ENCODE results near the gene MARCHF4.

Gene MARCHF4

DNA sequence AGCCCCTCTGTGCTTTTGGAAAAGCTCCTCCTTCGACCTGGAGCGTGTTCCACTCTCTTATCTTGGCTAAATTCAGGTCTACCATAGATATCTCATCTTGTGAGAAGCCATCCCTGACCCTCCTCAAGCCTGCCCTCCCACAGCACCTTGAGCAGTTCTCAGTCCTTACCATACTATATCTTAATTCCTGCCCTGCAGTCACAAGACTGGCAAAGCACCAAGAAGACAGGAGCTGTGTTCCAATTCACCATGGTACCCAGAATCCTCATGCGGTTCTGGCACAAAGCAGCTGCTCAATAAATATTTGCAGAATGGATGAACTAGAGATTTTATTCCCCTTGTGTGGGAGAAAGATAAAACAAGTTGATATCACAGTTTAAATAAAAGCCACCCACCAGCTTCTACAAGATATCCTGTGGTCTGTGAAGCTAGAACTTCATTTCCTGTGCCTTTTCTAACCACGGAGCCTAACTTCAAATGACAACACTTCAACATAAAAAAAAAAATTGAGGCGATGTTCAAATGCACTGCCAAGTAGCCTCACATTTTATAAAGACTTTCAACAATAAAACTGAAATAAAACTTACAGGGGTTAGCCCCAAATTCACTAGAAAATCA, 19.5 kb downstream of the MARCHF4 start:
- in situ Hi-C loops (cut with MboI; ENCODE audit: low sequenced_read_pairs) = no loop called here

DNA sequence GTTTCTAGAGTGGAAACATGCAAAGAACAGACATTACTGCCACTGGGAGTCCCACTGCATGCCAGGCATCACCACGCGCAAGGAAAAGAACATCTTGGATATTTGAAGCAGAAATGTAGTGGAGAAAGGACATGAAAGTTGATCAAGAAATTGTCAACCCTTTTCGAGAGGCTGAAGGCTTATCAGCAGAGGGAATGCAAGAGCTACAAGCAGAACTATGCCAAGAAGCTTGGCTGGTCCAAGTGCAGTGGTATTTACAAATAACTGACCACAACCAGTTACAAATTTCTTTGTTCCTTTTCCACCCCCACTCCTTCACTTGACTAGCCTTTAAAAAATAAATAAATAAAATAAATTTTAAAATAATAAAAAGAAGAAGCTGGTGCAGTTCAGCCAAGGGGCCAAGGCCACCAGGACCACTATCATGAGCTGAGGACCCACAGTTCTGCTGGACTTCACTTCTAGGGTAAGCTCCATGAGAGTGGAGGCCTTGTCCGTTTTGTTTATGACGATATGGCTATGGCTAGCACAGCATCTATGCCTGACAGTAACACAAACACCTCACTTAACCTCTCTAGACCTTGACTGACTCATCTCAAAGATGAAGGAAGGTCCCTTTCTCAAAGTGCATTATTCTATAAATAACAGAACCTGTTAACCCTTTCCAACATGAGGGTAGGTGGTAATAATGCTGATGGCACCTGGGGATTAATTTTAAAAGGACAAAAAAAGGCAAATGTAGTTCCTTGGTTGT, 20.9 kb downstream of the MARCHF4 start:
- in situ Hi-C loops (cut with MboI; ENCODE audit: low sequenced_read_pairs) = no loop called here

DNA sequence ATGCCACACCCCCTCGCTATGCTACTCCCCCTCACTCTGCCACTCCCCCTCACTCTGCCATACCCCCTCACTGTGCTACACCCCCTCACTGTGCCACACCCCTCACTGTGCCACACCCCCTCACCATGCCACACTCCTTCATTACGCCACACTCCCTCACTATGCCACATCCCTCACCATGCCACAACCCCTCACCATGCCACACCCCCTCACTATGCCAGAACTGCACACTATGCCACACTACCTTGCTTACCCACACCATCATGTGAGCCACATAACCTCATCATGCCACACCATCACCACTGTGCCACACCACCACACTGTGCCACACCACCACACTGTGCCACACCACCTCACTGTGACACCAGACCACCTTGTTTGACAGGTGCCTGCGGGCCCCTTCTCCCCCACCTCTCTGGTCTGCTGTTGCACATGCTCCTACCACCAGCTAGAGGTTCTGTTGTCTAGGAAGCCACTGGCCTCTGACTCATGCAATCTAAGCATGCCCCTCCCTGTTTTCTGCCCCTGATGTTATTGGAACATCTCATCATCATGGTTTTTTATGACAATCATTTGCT, 22.0 kb downstream of the MARCHF4 start:
- in situ Hi-C loops (cut with MboI; ENCODE audit: low sequenced_read_pairs) = no loop called here

DNA sequence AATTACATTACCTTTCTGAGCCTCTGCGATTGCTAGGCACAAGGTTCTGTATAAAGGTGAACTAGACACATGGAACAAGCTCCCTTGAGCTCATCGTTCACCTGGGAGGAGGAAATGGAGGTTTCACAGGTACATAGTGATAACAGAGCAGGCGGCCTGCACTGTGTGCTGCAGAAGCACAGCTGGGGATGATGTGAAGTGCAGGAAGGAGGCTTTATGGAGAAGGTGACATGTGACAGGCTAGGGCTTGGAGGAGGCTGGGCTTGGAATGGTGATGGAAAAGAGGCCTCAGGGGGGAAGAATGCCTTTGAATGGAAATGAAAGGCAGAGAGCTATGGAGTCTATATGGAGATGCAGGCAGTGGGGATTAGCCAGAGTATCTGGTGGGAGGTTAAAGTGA, 22.9 kb downstream of the MARCHF4 start:
- in situ Hi-C loops (cut with MboI; ENCODE audit: low sequenced_read_pairs) = no loop called here

DNA sequence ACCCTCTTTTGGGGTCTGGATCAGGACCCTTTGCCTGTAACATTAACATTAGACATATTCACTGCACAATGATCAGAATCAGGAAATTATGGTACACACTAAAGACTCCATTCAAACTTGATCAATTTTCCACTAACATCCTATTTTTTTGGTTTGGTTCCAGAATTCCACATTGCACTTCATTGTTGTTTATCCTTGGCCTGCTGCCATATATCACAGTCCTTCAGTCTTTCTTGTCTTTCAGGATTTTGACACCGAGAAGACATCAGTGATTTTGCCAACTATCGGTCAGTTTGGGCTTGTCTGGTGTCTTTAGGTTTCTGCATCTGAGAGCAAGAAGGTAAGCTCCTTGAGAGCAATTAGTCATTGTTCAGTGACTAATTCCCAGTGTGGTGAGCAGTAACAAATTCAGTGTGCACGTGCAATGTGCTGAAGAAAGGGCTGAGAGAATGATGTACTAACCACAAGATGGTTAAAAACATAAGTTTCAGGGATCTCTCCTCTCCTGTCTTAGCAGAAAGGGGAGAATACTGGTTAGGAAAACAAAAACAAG, 23.5 kb downstream of the MARCHF4 start:
- in situ Hi-C loops (cut with MboI; ENCODE audit: low sequenced_read_pairs) = no loop called here

DNA sequence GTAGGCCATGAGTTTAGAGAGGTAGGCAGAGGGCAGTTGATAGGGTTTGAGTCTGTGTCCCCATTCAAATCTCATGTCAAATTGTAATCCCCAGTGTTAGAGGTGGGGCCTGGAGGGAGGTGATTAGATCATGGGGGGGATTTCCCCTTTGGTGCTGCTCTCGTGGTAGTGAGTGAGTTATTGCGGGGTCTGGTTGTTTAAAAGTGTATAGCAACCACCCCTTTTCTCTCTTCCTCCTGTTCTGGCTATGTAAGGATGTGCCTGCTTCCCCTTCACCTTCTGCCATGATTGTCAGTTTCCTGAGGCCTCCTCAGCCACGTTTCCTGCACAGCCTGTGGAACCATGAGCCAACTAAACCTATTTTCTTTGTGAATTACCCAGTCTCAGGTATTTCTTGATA, 25.5 kb downstream of the MARCHF4 start:
- in situ Hi-C loops (cut with MboI; ENCODE audit: low sequenced_read_pairs) = no loop called here

DNA sequence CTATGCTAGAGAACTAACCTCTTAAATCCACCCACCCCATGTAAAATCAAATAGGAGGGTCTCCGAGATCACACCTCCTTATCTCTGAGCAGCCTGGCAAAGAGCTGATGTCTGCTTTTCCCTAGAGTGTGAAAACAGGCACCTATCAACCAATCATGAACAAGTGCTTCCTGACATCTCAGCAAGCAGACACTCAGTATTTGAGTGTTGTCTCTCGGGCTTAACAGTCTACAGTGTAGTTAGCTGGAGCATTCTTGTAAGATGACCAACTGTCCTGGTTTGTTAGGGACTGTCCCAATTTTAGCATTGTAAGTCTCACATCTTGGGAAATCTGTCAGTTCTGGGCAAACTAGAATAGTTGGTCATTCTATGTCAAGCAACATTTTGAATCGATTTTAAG, 26.4 kb downstream of the MARCHF4 start:
- in situ Hi-C loops (cut with MboI; ENCODE audit: low sequenced_read_pairs) = no loop called here

DNA sequence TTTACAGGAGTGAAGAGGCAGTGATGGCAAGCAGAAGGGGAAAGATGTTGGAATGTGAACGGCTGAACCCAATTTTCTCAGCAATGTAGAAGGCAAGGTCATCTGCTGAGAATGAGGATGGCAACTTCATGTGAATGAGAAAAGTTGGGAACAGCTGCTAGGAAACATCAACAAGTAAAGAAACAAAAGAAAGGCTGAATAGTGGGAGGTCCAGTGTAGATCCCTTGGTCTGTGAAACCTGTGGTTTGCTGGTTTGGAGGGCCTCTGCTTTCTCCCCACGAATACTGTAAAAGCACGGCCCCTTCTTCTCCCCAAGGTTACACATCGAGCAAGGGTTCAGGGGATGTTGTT, 27.4 kb downstream of the MARCHF4 start:
- in situ Hi-C loops (cut with MboI; ENCODE audit: low sequenced_read_pairs) = no loop called here

DNA sequence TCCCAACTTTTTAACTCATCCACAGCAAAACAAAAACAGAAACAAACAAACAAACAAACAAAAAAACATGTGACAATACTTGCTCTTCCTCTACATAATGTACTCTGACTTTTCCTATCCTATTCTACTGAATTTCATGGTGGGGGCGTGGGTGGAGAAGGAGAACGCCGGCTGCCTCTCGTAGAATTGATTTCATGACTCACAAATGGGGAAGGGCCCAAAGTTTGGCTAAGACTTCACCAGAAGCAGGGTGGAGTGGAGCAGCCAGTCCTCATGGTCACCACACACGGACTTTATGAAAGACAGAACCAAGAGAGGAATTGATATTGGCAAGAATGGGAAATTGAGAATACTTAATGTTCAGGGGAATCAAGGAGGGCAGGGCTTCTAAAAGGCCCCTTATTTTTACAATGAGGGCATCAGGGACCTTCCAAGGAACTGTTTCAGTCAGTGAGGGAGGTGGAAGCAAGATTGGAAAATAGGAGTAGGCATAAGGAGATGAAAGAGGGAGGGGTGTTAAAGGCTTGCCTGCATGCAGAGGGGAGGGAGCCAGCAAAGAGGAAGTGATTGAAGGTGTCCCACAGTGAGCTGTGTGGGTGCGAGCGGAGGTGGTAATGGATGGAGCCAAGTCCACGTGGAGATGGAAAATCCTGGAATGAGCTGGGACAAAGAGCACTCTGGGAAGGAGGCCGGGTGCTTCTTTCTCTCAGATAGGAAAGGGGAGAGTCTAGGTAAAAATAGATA, 27.9 kb downstream of the MARCHF4 start:
- in situ Hi-C loops (cut with MboI; ENCODE audit: low sequenced_read_pairs) = no loop called here

DNA sequence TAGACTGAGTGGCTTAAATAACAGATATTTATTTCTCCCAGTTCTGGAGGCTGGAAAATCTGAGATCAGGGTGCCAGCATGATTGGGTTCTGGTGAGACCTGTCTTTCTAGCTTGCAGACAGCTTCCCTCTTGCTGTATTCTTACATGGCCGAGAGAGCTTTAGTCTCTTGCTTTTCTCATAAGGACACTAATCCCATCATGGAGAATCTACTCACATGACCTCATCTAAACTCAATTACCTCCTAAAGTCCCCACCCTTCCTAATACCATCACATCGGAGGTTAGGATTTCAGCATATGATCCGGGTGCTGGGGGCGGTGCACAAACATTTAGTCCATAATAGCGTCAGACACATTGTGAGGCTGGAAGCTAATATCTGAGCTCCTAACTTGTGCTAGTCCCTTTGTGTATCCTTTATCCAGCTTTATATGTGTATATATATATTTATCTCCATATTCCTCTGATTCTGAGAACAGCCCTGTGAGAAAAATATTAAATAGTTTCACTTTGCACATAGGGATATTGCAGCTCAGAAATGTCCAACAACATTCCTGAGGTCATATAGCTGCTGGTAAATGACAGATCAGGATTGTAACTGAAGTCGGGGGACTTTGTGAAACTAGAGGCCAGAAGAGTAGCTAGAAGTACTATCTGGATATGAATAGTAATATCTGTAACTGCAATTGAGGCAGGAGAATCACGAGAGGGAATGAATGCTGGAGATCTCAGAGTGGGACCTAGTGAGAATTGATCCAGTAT, 28.9 kb downstream of the MARCHF4 start:
- in situ Hi-C loops (cut with MboI; ENCODE audit: low sequenced_read_pairs) = no loop called here

DNA sequence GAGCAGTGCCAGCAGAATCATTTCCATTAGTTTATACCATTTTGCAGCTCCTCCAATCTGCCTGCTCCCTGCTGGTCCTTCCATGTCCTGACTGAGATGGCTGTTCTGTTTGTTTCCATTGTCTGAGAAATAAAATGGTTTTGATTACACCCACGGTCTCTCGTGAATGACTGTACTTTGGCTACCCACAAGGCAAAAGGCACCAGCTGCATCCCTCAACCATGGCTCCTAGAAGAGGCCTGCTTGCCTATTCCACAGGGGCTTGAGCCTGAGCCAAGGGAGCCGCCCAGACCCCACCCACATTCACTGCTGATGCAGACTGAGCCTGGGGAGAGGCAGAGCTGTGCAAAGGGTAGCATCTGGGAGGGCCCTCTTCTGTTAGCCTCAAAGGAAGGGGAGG, 31.2 kb downstream of the MARCHF4 start:
- in situ Hi-C loops (cut with MboI; ENCODE audit: low sequenced_read_pairs) = no loop called here

DNA sequence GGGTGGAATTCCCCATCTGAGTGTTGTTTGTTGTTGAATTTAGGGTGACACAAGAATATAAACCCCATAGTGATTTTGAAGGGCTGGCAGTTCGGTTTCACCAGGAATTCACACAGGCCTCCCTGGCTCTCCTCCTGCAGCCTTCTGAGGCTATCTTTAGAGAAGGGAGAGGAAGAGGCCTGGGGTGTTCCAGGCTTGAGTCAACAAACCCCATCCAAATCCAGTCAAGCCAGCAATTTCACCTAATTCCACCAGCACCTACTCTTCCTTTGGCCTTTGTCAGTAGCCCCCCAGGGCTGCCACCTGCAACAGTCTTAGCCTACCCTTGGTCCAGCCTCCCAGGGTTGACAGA, 32.0 kb downstream of the MARCHF4 start:
- in situ Hi-C loops (cut with MboI; ENCODE audit: low sequenced_read_pairs) = no loop called here

DNA sequence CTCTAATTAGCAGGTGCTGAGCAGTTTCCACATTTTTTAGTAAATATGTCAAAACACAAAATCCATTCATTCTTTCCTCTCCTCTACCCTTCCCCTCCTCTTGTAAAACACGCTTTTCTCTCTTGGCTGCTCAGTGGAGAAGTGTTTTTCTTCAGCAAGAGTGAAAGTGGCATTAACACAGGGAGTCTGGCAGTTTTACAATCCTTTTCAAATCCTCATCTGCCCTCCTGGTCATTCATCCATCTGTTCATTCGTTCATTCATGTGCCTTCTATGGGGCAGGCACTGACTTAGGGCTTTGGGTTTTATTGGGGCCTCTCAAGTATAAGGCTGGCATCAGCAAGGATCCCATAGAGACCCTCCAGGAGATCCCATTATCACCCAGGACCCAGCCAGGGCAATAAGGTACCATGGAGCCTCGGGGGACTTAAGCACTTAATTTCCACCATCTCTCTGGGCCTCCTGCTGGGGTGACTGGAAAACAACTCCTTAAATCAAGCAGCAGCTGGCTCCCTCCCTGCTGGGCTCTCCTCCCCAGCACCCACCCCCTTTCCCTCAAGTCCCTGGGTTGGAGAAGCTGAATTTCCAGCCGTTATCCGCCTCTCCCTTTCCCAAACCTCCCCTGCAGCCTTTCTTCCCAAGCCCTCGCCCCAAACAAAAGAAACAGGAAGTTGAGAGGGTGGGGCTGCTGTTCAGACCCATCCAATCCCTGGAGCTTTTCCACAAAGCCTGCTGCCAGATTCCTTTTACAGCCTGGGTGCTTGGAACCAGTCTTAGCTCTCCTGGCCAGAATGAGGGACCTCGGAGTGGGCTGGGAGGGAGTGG, 32.6 kb downstream of the MARCHF4 start:
- in situ Hi-C loops (cut with MboI; ENCODE audit: low sequenced_read_pairs) = no loop called here

DNA sequence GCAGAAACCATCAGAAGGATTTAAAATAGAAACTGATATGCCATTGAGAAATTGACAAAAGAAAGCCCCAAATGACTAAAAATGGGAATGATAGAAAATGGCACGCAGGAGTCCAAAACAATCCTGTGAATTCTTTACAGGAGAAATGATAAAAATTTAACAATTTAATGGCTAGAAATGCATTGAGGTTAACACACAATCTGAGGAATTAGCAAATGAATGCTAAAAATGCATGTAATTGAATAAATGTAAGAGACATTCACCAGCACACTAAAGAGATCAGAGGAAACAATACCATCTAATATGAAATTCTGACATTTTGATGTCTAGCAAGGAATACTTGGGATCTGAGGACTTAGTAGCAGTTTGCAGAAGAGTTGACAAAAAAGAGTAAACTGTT, 37.0 kb downstream of the MARCHF4 start:
- in situ Hi-C loops (cut with MboI; ENCODE audit: low sequenced_read_pairs) = no loop called here

DNA sequence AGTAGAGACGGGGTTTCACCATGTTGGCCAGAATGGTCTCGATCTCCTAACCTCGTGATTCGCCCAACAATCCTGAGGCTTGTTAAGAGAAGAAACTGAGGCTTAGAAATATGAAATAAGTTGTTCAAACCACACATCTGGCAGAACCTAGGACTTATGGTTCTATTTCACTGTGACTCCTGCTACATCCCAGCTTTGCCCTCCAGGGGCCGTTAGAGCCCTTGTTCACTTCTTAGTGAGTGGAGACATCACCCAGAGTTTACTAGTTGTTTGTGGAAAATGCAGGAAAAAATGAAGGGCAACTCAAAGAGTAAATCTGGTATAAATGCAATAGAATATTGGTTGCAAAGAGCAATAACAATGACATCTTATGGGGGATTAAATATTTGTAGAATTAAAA, 43.9 kb downstream of the MARCHF4 start:
- in situ Hi-C loops (cut with MboI; ENCODE audit: low sequenced_read_pairs) = no loop called here

DNA sequence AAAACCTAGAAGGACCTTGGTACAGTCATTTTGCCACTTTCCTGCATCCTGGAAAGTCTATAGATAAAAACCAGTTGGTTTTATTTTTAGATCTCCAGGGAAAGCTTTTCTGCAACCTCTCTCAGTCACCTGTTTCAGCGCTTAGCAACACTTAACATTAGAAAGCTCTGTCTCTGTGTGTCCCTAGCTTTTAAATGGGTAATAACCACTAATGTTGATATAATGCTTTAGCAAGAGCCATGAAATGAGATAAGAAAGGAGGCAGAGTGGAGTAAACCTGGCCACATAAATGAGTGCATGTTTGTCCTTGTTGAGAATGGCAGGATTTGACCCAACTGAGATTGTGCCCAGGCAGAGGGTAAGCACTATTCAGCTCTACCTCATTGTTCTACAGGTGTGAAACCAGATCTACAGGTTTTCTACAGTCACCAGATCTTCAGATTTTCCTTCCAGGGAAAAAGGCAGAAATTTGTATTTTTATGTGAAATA, 44.8 kb downstream of the MARCHF4 start:
- in situ Hi-C loops (cut with MboI; ENCODE audit: low sequenced_read_pairs) = no loop called here
